Ishikawa (cell line): Measurements from ENCODE around the gene PFN2.

ENCODE experiments used
- CEBPB ChIP-seq: IDR thresholded peaks from 2 replicates; pipeline ENCODE4 v1.6.1; 2012
- EGR1 ChIP-seq: IDR thresholded peaks from 2 replicates; pipeline ENCODE4 v1.6.1; 2012
- NFIC ChIP-seq: IDR thresholded peaks from 2 replicates; pipeline ENCODE4 v1.6.1; 2012
- RAD21 ChIP-seq: IDR thresholded peaks from 2 replicates; pipeline ENCODE4 v1.6.1; 2012; ENCODE audit warnings: low read depth
- TAF1 ChIP-seq: IDR thresholded peaks from 2 replicates; pipeline ENCODE4 v1.6.1; 2012; ENCODE audit warnings: low read depth, mild to moderate bottlenecking
- TCF12 ChIP-seq: IDR thresholded peaks from 2 replicates; pipeline ENCODE4 v1.6.1; 2012; ENCODE audit warnings: low read depth
- YY1 ChIP-seq: IDR thresholded peaks from 2 replicates; pipeline ENCODE4 v1.6.1; 2012; ENCODE audit warnings: low read depth
- TF ChIP-seq, protein P1 (sequence below): IDR thresholded peaks from 2 replicates; pipeline ENCODE4 v1.6.1; 2012; ENCODE audit warnings: low read depth, mild to moderate bottlenecking
- TF ChIP-seq, protein P2 (sequence below): IDR thresholded peaks from 2 replicates; pipeline ENCODE4 v1.6.1; 2012

DNA sequence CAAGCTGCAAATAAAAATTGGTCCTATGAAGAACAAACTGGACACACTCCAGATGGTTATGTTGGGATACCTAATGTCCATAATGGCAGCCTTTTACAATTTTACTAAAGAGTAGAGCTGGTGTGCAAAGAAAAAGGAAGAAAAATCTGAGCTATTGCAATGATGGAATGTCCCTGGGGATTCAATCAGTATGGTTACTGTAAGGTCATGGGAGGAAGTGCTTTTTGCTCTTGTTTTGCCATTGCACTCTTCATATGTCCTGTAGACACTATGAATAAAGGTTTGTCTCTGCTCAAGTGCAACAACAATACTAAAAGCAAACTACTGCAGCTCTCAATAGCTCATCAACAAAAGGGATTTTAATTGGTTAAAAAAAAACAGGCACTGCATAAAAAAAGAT lies 5.4 kb downstream of the PFN2 start:
- TF ChIP-seq NFIC: no peak
- no peak for TF ChIP-seq EGR1
- TF ChIP-seq, protein P1, sequence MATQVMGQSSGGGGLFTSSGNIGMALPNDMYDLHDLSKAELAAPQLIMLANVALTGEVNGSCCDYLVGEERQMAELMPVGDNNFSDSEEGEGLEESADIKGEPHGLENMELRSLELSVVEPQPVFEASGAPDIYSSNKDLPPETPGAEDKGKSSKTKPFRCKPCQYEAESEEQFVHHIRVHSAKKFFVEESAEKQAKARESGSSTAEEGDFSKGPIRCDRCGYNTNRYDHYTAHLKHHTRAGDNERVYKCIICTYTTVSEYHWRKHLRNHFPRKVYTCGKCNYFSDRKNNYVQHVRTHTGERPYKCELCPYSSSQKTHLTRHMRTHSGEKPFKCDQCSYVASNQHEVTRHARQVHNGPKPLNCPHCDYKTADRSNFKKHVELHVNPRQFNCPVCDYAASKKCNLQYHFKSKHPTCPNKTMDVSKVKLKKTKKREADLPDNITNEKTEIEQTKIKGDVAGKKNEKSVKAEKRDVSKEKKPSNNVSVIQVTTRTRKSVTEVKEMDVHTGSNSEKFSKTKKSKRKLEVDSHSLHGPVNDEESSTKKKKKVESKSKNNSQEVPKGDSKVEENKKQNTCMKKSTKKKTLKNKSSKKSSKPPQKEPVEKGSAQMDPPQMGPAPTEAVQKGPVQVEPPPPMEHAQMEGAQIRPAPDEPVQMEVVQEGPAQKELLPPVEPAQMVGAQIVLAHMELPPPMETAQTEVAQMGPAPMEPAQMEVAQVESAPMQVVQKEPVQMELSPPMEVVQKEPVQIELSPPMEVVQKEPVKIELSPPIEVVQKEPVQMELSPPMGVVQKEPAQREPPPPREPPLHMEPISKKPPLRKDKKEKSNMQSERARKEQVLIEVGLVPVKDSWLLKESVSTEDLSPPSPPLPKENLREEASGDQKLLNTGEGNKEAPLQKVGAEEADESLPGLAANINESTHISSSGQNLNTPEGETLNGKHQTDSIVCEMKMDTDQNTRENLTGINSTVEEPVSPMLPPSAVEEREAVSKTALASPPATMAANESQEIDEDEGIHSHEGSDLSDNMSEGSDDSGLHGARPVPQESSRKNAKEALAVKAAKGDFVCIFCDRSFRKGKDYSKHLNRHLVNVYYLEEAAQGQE: no peak
- no peak for TF ChIP-seq TCF12
- TF ChIP-seq, protein P2, sequence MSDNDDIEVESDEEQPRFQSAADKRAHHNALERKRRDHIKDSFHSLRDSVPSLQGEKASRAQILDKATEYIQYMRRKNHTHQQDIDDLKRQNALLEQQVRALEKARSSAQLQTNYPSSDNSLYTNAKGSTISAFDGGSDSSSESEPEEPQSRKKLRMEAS: no peak
- TF ChIP-seq YY1: no peak
- TF ChIP-seq CEBPB: no peak
- TF ChIP-seq TAF1: no peak
- TF ChIP-seq RAD21: no peak
